B cell (primary cell): ENCODE results near the gene MYG1. TPM values are rescaled to one million over a fixed set of nuclear protein-coding genes. Genes with fewer than 3 reads are reported as not detected.

Source experiments
- ATAC-seq: fragments of 200-7000 bp; cut with Tn5 transposase; one replicate; pipeline ENCODE4 v1.10.0; 2021; ENCODE audit warnings: low read depth, mild to moderate bottlenecking, moderate number of reproducible peaks, moderate library complexity
- CTCF ChIA-PET: fragments of 350-600 bp; sonication (Branson Sonifier 250); formaldehyde crosslinking; loops from one replicate; lab custom pipeline; 2021; ENCODE audit warnings: antibody characterized with exemption, inconsistent platforms; lab: Charles Lee
- POLR2A ChIA-PET: fragments of 350-600 bp; sonication (Branson Sonifier 250); formaldehyde crosslinking; loops from one replicate; lab custom pipeline; 2021; ENCODE audit warnings: antibody characterized with exemption; lab: Charles Lee
- DNase-seq: peaks from one replicate; pipeline ENCODE4 v3.0.0; 2013
- H2AFZ ChIP-seq: 2 replicates; pipeline ENCODE4 v1.6.1; 2012; ENCODE audit warnings: mild to moderate bottlenecking, low read depth, low read length; ENCODE audit not compliant: insufficient read depth, poor library complexity, severe bottlenecking
- H3K27ac ChIP-seq, 2 donors: 1 replicate in 1 of 2; 2 replicates in 1 of 2; pipeline ENCODE4 v1.5.1; 2012 to 2013; ENCODE audit warnings: low read length in 2 of 2, mild to moderate bottlenecking in 2 of 2, moderate library complexity in 1 of 2
- H3K27me3 ChIP-seq, 4 experiments: fragments of 200-600 bp in 1 of 4; sonication (generic) in 1 of 4; replicated peaks in 1 of 4; 1 replicate in 2 of 4; 2 replicates in 2 of 4; pipeline versions ENCODE4 v1.6.1 to v1.7.0; 2013 to 2016; ENCODE audit warnings: low read length in 3 of 4, mild to moderate bottlenecking in 2 of 4, mixed read lengths in 1 of 4, moderate library complexity in 1 of 4; ENCODE audit not compliant: insufficient read depth in 4 of 4, control insufficient read depth in 3 of 4; ENCODE audit errors: control extremely low read depth in 1 of 4
- H3K36me3 ChIP-seq, 2 experiments: replicated peaks in 1 of 2; 1 replicate in 1 of 2; 2 replicates in 1 of 2; pipeline versions ENCODE4 v1.6.1 to v1.7.1; 2013; ENCODE audit warnings: low read length in 1 of 2; ENCODE audit not compliant: insufficient read depth in 2 of 2, control insufficient read depth in 1 of 2; ENCODE audit errors: control extremely low read depth in 1 of 2, extremely low read depth in 1 of 2
- H3K4me1 ChIP-seq, 2 donors: fragments of 200-600 bp in 1 of 2; sonication (generic) in 1 of 2; 1 replicate in 1 of 2; 2 replicates in 1 of 2; pipeline versions ENCODE4 v1.5.1 to v1.6.1; 2013 to 2017; ENCODE audit warnings: low read length in 2 of 2; ENCODE audit not compliant: control insufficient read depth in 2 of 2, insufficient read depth in 2 of 2
- H3K4me2 ChIP-seq: replicated peaks from 2 replicates; pipeline ENCODE3; 2012; ENCODE audit warnings: mild to moderate bottlenecking, low read depth, low read length; ENCODE audit not compliant: poor library complexity, severe bottlenecking
- H3K4me3 ChIP-seq, 5 experiments: fragments of 200-600 bp in 1 of 5; sonication (generic) in 1 of 5; 1 replicate in 3 of 5; 2 replicates in 2 of 5; pipeline versions ENCODE4 v1.5.1 to v1.7.0; 2011 to 2016; ENCODE audit warnings: low read length in 4 of 5, mild to moderate bottlenecking in 4 of 5, low read depth in 2 of 5, control low read depth in 1 of 5, moderate library complexity in 1 of 5; ENCODE audit not compliant: insufficient read depth in 1 of 5; ENCODE audit errors: control extremely low read depth in 1 of 5, extremely low read depth in 1 of 5
- H3K79me2 ChIP-seq: fragments of 200-600 bp; sonication (generic); one replicate; pipeline ENCODE4 v1.6.0; 2016; ENCODE audit warnings: low read length; ENCODE audit not compliant: control insufficient read depth, insufficient read depth
- H3K9ac ChIP-seq: fragments of 200-600 bp; sonication (generic); 2 replicates; pipeline ENCODE4 v1.6.1; 2017; ENCODE audit warnings: mild to moderate bottlenecking, low read length, moderate library complexity
- H3K9me3 ChIP-seq, 3 donors: one replicate each; pipeline versions ENCODE4 v1.6.1 to v1.7.1; 2013; ENCODE audit warnings: low read length in 2 of 3; ENCODE audit not compliant: control insufficient read depth in 2 of 3, insufficient read depth in 1 of 3; ENCODE audit errors: control extremely low read depth in 1 of 3
- H4K20me1 ChIP-seq: 2 replicates; pipeline ENCODE4 v1.6.0; 2012; ENCODE audit warnings: mild to moderate bottlenecking, low read length; ENCODE audit not compliant: insufficient read depth, control insufficient read depth, poor library complexity, severe bottlenecking
- H3K27ac Mint-ChIP-seq: one replicate; pipeline ENCODE4 v1.8.0; 2021; ENCODE audit warnings: mixed read lengths
- H3K27me3 Mint-ChIP-seq: one replicate; pipeline ENCODE4 v1.8.0; 2021; ENCODE audit warnings: mixed read lengths
- H3K4me1 Mint-ChIP-seq: one replicate; pipeline ENCODE4 v1.8.0; 2021; ENCODE audit warnings: mixed read lengths
- H3K4me3 Mint-ChIP-seq: one replicate; pipeline ENCODE4 v1.8.0; 2021; ENCODE audit warnings: mixed read lengths
- H3K9me3 Mint-ChIP-seq: one replicate; pipeline ENCODE4 v1.8.0; 2022; ENCODE audit warnings: mixed read lengths; ENCODE audit not compliant: insufficient read depth
- CTCF ChIP-seq: fragments of 200-600 bp; IDR thresholded peaks from one replicate; pipeline ENCODE4 v1.8.0; 2022; ENCODE audit warnings: antibody characterized with exemption, mild to moderate bottlenecking
- EZH2 ChIP-seq: IDR thresholded peaks from 2 replicates; pipeline ENCODE4 v1.6.1; 2012; ENCODE audit warnings: borderline replicate concordance, low read depth, mild to moderate bottlenecking, moderate library complexity, low read length; ENCODE audit not compliant: insufficient read depth, poor library complexity, severe bottlenecking
- WGBS: methylation state at CpG from one replicate; pipeline ENCODE4 v1.1.5; 2013; ENCODE audit warnings: missing lambda C conversion rate; ENCODE audit not compliant: insufficient coverage; 5-methylcytosine and 5-hydroxymethylcytosine counted together
- intact Hi-C: fragments of 100-400 bp; cut with micrococcal nuclease; formaldehyde crosslinking; loops from one replicate; pipeline ENCODE4 v1.10.0; 2022
- polyA plus RNA-seq: library from polyadenylated mRNA; depleted of rRNA; stranded (reverse); fragments of >200 nt; gene quantifications from 2 replicates; pipeline ENCODE4 v1.2.3, GENCODE V29; 2012
- total RNA-seq, 2 donors: library from RNA; stranded (reverse); fragments of 120-200 nt in 1 of 2; gene quantifications; 1 replicate in 1 of 2; 2 replicates in 1 of 2; pipeline versions ENCODE4 v1.2.3 to v1.2.4, GENCODE V29; 2013 to 2022

The MYG1 gene
- total and polyA plus RNA-seq, 2 donors (not counting 1 experiment from before 2014, with no cell fraction given) = 46.4 to 48.4 TPM

GRCh38 chr12:53258541-53259539 lies 40.7 kb upstream of the MYG1 start:
- ATAC-seq (no peak), DNase-seq (no peak)
- Mint-ChIP-seq H3K4me1 (peaks cover 39% of the 10 kb centered on the region), H3K27me3 (no peaks in the 10 kb centered on the region), H3K27ac (peak overlapping the region; percentile 70), H3K9me3 (no peaks in the 10 kb centered on the region), H3K4me3 (no peak overlapping the region)
- H3K79me2 ChIP-seq = peaks cover 32% of the 10 kb centered on the region
- ChIA-PET POLR2A (interaction anchor here (0.7 kb wide), 1 partner anchor 14 kb away, joined by 3 read pairs; no protein-coding TSS in a partner anchor), CTCF (interaction anchor here (0.7 to 1.9 kb wide), 9 partner anchors 9 to 193 kb away, joined by 3 to 9 read pairs (median 4); partner anchors contain the start of gene ESPL1)
- intact Hi-C loops = no loop called here
- peaks cover 0 to 14% of the 10 kb centered on the region in 2 experiments for H3K36me3 ChIP-seq
- H3K4me1 ChIP-seq = peaks cover 40 to 57% of the 10 kb centered on the region in 2 donors
- H3K4me3 ChIP-seq = no peak overlapping the region
- H3K4me2 ChIP-seq = peak overlapping the region; percentile 6
- H3K27me3 ChIP-seq = no peaks in the 10 kb centered on the region
- no peaks in the 10 kb centered on the region for H3K9me3 ChIP-seq
- H2AFZ ChIP-seq = no peak overlapping the region
- WGBS = 70% methylated on average over 2 of the region's 7 CpGs
- TF ChIP-seq EZH2 (no peak), CTCF (no peak)
- peak overlapping the region; percentile 0 to 69 for H3K27ac ChIP-seq
- H4K20me1 ChIP-seq = no peaks in the 10 kb centered on the region
- H3K9ac ChIP-seq = no peak overlapping the region
